Lower lobe of right lung (tissue), 2 donors: ENCODE data around the gene MYBPHL. TPM values are rescaled to one million over a fixed set of nuclear protein-coding genes. Genes with fewer than 3 reads are reported as not detected.
A peak's percentile ranks its signal among the peaks of the same experiment; 100 is the strongest.

ENCODE experiments used
- ATAC-seq, 2 donors: fragments of 200-7000 bp; cut with Tn5 transposase; one replicate each; pipeline ENCODE4 v1.9.1; 2020 to 2022; ENCODE audit warnings: mild to moderate bottlenecking in 2 of 2, moderate library complexity in 2 of 2
- DNase-seq: peaks from one replicate; pipeline ENCODE4 v3.0.0-alpha.2; 2020
- H3K27ac ChIP-seq: fragments of 200-600 bp; one replicate; pipeline ENCODE4 v1.8.0; 2022
- H3K27me3 ChIP-seq: fragments of 200-600 bp; one replicate; pipeline ENCODE4 v1.8.0; 2022; ENCODE audit warnings: low read depth
- H3K36me3 ChIP-seq: fragments of 200-600 bp; one replicate; pipeline ENCODE4 v1.8.0; 2022; ENCODE audit warnings: mild to moderate bottlenecking
- H3K4me1 ChIP-seq: fragments of 200-600 bp; one replicate; pipeline ENCODE4 v1.8.0; 2022
- H3K4me3 ChIP-seq: fragments of 200-600 bp; one replicate; pipeline ENCODE4 v1.8.0; 2022; ENCODE audit warnings: mild to moderate bottlenecking
- H3K9me3 ChIP-seq: fragments of 200-600 bp; one replicate; pipeline ENCODE4 v1.8.0; 2022
- intact Hi-C: fragments of 100-400 bp; cut with DNase I; formaldehyde crosslinking; loops from one replicate; pipeline ENCODE4 v1.11.0; 2022
- total RNA-seq: library from RNA; stranded (reverse); fragmentation: NEBNext Ultra II Directional; extraction: Animal tissue kit (Norgen Biotek cat#: 25700); gene quantifications from one replicate; pipeline ENCODE4 v1.2.1, GENCODE V29; 2021
- TF ChIP-seq, protein P1 (sequence below): fragments of 200-600 bp; IDR thresholded peaks from one replicate; pipeline ENCODE4 v1.8.0; 2022; ENCODE audit warnings: antibody characterized with exemption, mild to moderate bottlenecking
- donor health status: DM: no; HTN: yes; CAD: no; lungs with severe emphysema.

Gene MYBPHL
- total RNA-seq, 1 donor from 2014 or later = 2.8 TPM

DNA sequence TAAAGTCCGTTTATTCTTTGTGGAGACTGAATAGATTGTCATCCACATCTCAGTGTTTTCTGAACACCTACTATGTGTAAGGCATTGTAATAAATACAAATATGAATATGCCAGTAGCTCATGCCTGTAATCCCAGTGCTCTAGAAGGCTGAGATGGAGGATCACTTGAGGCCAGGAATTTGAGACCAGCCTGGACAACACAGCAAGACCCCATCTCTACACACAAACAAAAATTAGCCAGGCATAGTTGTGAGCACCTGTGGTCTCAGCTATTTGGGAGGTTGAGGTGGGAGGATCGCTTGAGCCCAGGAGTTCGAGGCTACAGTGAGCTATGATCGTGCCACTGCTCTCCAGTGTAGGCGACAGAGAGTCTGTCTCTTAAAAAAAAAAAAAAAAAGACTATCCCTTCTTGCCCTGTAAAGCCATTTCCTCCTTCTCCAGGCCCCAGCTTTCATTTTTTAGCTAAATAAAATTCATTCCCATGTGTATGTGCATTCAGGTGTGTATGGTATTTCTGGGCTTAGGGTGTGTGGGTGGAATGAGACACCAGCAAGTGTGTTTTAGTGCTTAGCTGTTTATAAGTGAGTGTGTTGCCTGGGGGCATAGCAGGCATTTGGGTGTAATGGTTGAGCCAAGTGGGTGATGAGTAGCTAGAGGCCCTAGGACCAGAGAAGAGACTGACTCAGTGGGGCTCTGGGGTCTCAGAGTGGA is 49.7 kb downstream of the MYBPHL start:
- ATAC-seq (no peak), DNase-seq (no peak)
- Histone ChIP-seq H3K9me3 (no peaks in the 10 kb centered on the region), H3K36me3 (no peaks in the 10 kb centered on the region), H3K27ac (no peak overlapping the region), H3K27me3 (no peaks in the 10 kb centered on the region), H3K4me3 (no peak overlapping the region), H3K4me1 (peaks cover 20% of the 10 kb centered on the region)
- TF ChIP-seq, protein P1, sequence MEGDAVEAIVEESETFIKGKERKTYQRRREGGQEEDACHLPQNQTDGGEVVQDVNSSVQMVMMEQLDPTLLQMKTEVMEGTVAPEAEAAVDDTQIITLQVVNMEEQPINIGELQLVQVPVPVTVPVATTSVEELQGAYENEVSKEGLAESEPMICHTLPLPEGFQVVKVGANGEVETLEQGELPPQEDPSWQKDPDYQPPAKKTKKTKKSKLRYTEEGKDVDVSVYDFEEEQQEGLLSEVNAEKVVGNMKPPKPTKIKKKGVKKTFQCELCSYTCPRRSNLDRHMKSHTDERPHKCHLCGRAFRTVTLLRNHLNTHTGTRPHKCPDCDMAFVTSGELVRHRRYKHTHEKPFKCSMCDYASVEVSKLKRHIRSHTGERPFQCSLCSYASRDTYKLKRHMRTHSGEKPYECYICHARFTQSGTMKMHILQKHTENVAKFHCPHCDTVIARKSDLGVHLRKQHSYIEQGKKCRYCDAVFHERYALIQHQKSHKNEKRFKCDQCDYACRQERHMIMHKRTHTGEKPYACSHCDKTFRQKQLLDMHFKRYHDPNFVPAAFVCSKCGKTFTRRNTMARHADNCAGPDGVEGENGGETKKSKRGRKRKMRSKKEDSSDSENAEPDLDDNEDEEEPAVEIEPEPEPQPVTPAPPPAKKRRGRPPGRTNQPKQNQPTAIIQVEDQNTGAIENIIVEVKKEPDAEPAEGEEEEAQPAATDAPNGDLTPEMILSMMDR = no peak
- intact Hi-C loops = no loop called here

DNA sequence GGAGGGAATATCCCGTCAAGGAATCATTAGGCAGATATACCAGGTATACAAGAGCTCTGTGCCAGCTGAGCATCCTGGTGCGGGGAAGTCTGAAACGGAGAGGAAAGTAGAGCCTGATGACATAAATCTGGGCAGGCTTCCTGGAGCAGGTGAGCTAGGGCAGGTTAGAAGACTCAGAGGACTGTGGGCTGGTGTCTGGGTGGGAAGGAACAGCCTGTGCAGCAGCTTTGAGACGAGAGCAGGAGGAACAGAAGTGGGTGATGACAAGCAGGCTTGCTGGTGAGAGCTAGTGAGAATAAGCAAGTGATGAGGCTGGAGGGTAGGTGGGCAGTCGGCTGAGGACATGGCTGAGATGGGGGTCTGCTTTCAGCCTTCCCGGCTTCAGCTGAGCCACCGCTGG is 50.7 kb downstream of the MYBPHL start:
- Histone ChIP-seq H3K4me3 (no peak overlapping the region), H3K4me1 (peaks cover 20% of the 10 kb centered on the region), H3K27me3 (no peaks in the 10 kb centered on the region), H3K27ac (no peak overlapping the region), H3K9me3 (no peaks in the 10 kb centered on the region), H3K36me3 (no peaks in the 10 kb centered on the region)
- ATAC-seq = no peak
- TF ChIP-seq, protein P1 = no peak
- DNase-seq = no peak
- intact Hi-C loops = no loop called here

DNA sequence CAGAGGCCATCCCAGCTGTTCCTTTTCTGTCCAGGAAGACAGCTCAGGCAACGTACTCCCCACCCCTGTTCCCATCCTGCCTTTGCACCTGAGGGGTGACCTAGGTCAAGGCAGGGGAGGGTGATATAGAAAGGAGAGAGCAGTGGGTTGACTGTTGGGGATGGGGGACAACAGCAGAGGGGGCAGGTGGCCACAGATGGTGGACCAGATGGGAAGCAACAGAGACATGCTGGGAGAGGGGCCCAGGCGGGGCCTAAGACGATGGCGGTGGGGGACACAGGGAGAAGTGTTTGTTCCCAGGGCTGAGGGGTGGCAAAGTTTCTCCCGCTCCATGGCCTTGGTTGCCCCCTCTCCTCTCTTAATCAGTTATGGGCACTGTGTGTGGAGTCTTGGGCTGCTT is 51.1 kb downstream of the MYBPHL start:
- no peak for ATAC-seq
- TF ChIP-seq, protein P1 = no peak
- H3K4me1 ChIP-seq = peaks cover 20% of the 10 kb centered on the region
- intact Hi-C loops = no loop called here
- H3K9me3 ChIP-seq = no peaks in the 10 kb centered on the region
- DNase-seq = no peak
- no peak overlapping the region for H3K4me3 ChIP-seq
- no peak overlapping the region for H3K27ac ChIP-seq
- H3K27me3 ChIP-seq = no peaks in the 10 kb centered on the region
- no peaks in the 10 kb centered on the region for H3K36me3 ChIP-seq

DNA sequence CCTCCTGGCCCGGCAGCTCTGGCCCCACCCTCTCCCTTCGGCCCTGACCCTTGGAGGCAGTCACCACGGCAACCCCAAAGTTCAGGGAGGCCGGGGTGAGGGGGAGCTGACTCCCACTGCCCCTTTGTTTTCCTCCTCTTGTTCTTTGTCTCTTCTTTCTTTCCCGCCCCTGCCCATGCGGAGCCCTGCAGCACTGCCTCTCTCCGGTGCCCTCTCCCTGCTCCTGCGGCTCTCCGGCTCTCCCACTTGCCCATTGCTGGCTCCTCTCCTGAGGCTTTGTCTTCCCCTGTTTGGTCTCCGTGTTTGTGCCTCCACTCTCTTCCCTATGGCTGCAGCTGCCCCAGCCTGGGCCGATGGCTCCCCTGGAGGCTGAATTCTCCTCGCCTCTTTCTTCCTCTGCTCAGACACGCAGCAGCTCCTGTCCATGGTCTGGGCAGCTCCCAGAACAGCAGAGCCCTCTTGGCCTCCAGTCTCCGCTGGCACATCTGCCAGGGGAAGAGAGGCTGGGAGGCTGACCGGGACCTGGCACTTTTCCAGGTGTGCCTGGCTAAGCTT is 51.6 kb downstream of the MYBPHL start:
- no peaks in the 10 kb centered on the region for H3K36me3 ChIP-seq
- no peaks in the 10 kb centered on the region for H3K27me3 ChIP-seq
- no peak for DNase-seq
- intact Hi-C loops = no loop called here
- TF ChIP-seq, protein P1 = no peak
- H3K27ac ChIP-seq = no peak overlapping the region
- H3K9me3 ChIP-seq = no peaks in the 10 kb centered on the region
- no peak overlapping the region for H3K4me3 ChIP-seq
- ATAC-seq = no peak
- H3K4me1 ChIP-seq = peaks cover 21% of the 10 kb centered on the region

DNA sequence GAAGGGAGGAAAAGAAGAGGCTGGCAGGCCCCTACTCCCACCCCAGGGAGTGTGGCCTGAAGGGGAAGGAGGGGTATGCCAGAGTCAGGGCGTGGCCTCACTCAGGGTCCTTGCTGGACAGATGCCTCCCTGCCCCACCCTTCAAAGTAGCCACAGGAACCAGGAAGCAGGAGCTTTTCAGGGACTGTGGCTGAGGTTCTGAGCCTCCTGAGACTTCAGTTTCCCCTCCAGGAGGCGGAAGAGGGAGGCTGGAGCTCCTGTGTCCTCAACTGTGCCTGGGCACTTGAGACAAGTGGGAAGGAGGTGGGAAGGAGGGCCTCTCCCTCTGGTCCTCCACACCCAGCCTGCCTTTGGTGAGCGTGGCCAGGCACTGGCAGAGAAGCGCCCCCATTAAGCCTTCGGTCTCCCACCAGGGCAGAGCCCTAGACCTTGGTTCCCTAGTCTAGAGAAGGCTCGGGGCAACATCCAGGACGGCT is 52.2 kb downstream of the MYBPHL start:
- peak; percentile 11 to 25 for ATAC-seq
- H3K4me1 ChIP-seq = peaks cover 24% of the 10 kb centered on the region

More for the DNA sequence above, 52.2 kb downstream of the MYBPHL start:
- Histone ChIP-seq H3K4me3 (no peak overlapping the region), H3K9me3 (no peaks in the 10 kb centered on the region), H3K27ac (peak overlapping the region; percentile 66), H3K27me3 (no peaks in the 10 kb centered on the region), H3K36me3 (no peaks in the 10 kb centered on the region)
- no peak for DNase-seq
- TF ChIP-seq, protein P1 = no peak
- intact Hi-C loops = no loop called here
